OCI-LY7 (cell line): ENCODE data around the gene SMARCD1. TPM values are rescaled to one million over a fixed set of nuclear protein-coding genes. Genes with fewer than 3 reads are reported as not detected.

Experiments
- BruUV-seq: library from RNA; stranded (reverse); fragments of 400-500 nt; replicated peaks from 2 replicates; lab custom pipeline; 2021; lab: Mats Ljungman, UMichigan
- CTCF ChIA-PET: fragments of 300-600 bp; sonication (Branson Sonifier 250); formaldehyde crosslinking; loops from one replicate; lab custom pipeline; 2022; ENCODE audit warnings: antibody characterized with exemption; ENCODE audit not compliant: unreplicated experiment; lab: Charles Lee
- POLR2A ChIA-PET: fragments of 300-600 bp; sonication (Branson Sonifier 250); formaldehyde crosslinking; loops from one replicate; lab custom pipeline; 2022; ENCODE audit warnings: antibody characterized with exemption; lab: Charles Lee
- DNase-seq: peaks from one replicate; pipeline ENCODE4 v3.0.0-alpha.2; 2015; ENCODE audit warnings: low spot score
- H2AFZ ChIP-seq: fragments of 200-600 bp; sonication (generic), shearing (Covaris generic); 2 replicates; pipeline ENCODE4 v1.6.1; 2014; ENCODE audit warnings: mild to moderate bottlenecking, antibody characterized with exemption, low read length, moderate library complexity
- H3K27ac ChIP-seq: fragments of 200-600 bp; sonication (generic); 2 replicates; pipeline ENCODE4 v1.5.1; 2014; ENCODE audit warnings: mixed run types, low read depth, mild to moderate bottlenecking, moderate library complexity, low read length, inconsistent platforms; ENCODE audit not compliant: poor library complexity, severe bottlenecking
- H3K36me3 ChIP-seq: fragments of 200-600 bp; sonication (generic); 2 replicates; pipeline ENCODE4 v1.6.1; 2014; ENCODE audit warnings: mild to moderate bottlenecking, antibody characterized with exemption, low read length, moderate library complexity, mixed read lengths; ENCODE audit not compliant: insufficient read depth
- H3K4me1 ChIP-seq: fragments of 200-600 bp; sonication (generic); 2 replicates; pipeline ENCODE4 v1.5.1; 2014; ENCODE audit warnings: mild to moderate bottlenecking, low read length; ENCODE audit not compliant: insufficient read depth, poor library complexity, severe bottlenecking
- H3K4me2 ChIP-seq: fragments of 200-600 bp; sonication (generic); 2 replicates; pipeline ENCODE4 v1.6.1; 2014; ENCODE audit warnings: mild to moderate bottlenecking, low read length
- H3K4me3 ChIP-seq: fragments of 200-600 bp; sonication (generic); 2 replicates; pipeline ENCODE4 v1.5.1; 2014; ENCODE audit warnings: mild to moderate bottlenecking, low read depth, low read length; ENCODE audit not compliant: poor library complexity, severe bottlenecking
- H3K79me2 ChIP-seq: fragments of 200-600 bp; sonication (generic); 2 replicates; pipeline ENCODE4 v1.6.1; 2016; ENCODE audit warnings: low read depth, mild to moderate bottlenecking, low read length, moderate library complexity, mixed read lengths; ENCODE audit not compliant: insufficient read depth
- H3K9me2 ChIP-seq: fragments of 200-600 bp; sonication (generic); 2 replicates; pipeline ENCODE4 v1.6.1; 2016; ENCODE audit warnings: mild to moderate bottlenecking, low read length, mixed read lengths; ENCODE audit not compliant: insufficient read depth
- H3K9me3 ChIP-seq: fragments of 200-600 bp; sonication (generic); 2 replicates; pipeline ENCODE4 v1.6.1; 2014; ENCODE audit warnings: mild to moderate bottlenecking, mixed run types, low read length, mixed read lengths
- H4K20me1 ChIP-seq: fragments of 200-600 bp; sonication (generic); 2 replicates; pipeline ENCODE4 v1.6.1; 2014; ENCODE audit warnings: mild to moderate bottlenecking, antibody characterized with exemption, low read length, moderate library complexity, mixed read lengths; ENCODE audit not compliant: insufficient read depth
- EZH2phosphoT487 ChIP-seq: fragments of 200-600 bp; sonication (generic); IDR thresholded peaks from 2 replicates; pipeline ENCODE4 v1.6.1; 2018; ENCODE audit warnings: low read depth, borderline replicate concordance, mild to moderate bottlenecking, mixed run types, antibody characterized with exemption, low read length, moderate library complexity, mixed read lengths
- intact Hi-C: fragments of 100-400 bp; cut with micrococcal nuclease; formaldehyde crosslinking; loops from one replicate; pipeline ENCODE4 v1.10.0; 2022; ENCODE audit not compliant: unreplicated experiment
- total RNA-seq, 2 experiments: library from RNA; depleted of rRNA in 1 of 2; stranded (reverse); fragments of >200 nt in 1 of 2; shearing (Covaris generic) in 1 of 2; gene quantifications; 2 replicates each; pipeline ENCODE4 v1.2.3, GENCODE V29; 2014 to 2022
- TF ChIP-seq, protein P1 (sequence below): fragments of 200-600 bp; sonication (generic); conservative IDR thresholded peaks from 2 replicates; pipeline ENCODE4 v1.5.1; 2014; ENCODE audit warnings: mild to moderate bottlenecking, antibody characterized with exemption, low read length, moderate library complexity, mixed read lengths

Gene SMARCD1
- total RNA-seq, 2 experiments from 2014 or later: 92.8 to 134 TPM

DNA sequence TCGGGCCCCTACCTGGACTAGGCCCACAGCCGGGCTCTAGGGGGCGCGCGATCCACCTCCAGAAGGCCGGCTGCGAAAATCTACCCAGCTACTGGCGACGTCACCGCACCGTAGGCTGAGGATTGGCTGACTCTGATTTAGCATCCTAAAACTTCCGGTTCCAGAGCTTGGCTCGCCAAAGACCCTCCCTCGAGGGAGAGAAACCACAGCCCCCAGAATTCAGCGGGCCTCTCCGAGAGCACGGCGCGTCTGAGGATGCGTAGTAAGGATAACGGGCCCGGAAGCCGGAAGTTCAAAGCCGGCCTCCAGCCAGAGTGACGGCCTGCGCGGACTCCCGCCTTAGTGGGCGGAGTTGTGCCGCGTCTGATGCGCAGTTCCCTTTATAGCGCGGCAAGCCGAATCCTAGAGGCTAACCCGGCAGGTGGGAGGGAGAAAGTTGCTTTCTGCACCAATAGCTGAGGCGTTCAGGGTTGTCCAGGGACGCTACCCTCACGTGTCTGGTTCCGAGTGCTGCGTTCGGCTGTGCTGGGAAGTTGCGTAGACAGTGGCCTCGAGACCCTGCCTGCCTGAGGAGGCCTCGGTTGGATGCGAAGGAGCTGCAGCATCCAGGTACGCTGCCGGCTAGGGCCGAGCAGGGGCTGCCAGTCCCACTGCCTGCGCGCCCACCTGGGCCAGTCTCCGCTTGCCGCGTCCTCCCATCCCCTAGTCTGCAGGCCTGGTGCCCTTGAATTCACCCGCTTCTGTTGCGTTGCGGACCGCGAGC lies 26.7 kb downstream of the SMARCD1 start, which contains the start of gene COX14:
TSS of gene COX14 (plus strand) at position 544 of the 763 bp plus-strand sequence. CDS start 7,808 bp downstream, outside the sequence.
- intact Hi-C loops: loop anchor here (1.0 to 5.0 kb wide), 4 partner anchors 27 to 110 kb away; partner anchors contain the start of genes CERS5 and SMARCD1
- Histone ChIP-seq H3K9me2 (no peaks in the 10 kb centered on the region), H3K4me2 (peak within 1 kb of the TSS; percentile 77), H3K4me1 (peaks cover 33% of the 10 kb centered on the region), H3K9me3 (no peaks in the 10 kb centered on the region), H2AFZ (peak within 1 kb of the TSS; percentile 57), H4K20me1 (no peaks in the 10 kb centered on the region), H3K36me3 (peaks cover 15% of the 10 kb centered on the region), H3K79me2 (peaks cover 33% of the 10 kb centered on the region), H3K4me3 (peak within 1 kb of the TSS; percentile 80), H3K27ac (peak within 1 kb of the TSS; percentile 85)
- TF ChIP-seq, protein P1, sequence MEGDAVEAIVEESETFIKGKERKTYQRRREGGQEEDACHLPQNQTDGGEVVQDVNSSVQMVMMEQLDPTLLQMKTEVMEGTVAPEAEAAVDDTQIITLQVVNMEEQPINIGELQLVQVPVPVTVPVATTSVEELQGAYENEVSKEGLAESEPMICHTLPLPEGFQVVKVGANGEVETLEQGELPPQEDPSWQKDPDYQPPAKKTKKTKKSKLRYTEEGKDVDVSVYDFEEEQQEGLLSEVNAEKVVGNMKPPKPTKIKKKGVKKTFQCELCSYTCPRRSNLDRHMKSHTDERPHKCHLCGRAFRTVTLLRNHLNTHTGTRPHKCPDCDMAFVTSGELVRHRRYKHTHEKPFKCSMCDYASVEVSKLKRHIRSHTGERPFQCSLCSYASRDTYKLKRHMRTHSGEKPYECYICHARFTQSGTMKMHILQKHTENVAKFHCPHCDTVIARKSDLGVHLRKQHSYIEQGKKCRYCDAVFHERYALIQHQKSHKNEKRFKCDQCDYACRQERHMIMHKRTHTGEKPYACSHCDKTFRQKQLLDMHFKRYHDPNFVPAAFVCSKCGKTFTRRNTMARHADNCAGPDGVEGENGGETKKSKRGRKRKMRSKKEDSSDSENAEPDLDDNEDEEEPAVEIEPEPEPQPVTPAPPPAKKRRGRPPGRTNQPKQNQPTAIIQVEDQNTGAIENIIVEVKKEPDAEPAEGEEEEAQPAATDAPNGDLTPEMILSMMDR: peak; percentile 98
- no peak for TF ChIP-seq EZH2phosphoT487
- BruUV-seq: no TSS peak
- DNase-seq: peak; percentile 100
- POLR2A ChIA-PET: interaction anchor here (0.5 to 3.7 kb wide), 21 partner anchors 9 to 368 kb away, joined by 3 to 62 read pairs (median 4); partner anchors contain the start of genes CERS5 and SMARCD1
- CTCF ChIA-PET: interaction anchor here (0.6 to 3.9 kb wide), 13 partner anchors 9 to 348 kb away, joined by 3 to 35 read pairs (median 5); partner anchors contain the start of genes CERS5, GPD1 and SMARCD1

DNA sequence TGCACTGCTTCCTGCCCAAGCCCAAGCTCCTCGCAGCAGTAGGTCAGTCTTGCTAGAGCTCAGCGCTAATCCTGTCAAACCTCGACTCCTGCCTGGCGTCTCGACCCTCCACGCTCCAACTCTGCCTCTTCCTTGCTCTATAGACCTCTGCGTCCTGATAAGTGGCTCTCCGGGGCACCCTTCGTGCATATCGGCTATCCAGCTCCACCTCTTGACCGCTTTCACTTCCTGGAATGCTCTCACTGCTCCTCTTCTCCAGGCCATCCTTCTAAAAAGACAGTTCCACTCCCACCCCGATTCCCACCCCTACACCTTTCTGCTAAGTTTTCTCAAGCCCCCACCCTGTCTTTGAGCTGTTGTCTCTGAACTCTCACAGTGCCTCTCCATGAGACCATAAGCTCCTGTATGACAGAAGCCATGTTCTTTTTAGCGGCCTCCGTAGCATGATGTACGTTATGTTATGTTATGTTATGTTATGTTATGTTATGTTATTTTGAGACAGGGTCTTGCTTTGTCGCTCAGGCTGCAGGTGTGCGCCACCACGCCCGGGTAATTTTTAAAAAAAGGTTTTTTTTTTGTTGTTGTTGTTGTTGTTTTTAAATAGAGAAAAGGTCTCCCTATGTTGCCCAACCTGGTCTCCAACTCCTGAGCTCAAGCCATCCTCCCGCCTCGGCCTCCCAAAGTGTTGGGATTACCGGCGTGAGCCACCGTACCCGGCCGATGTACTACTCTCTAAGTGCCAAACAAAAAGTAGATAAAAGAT lies 27.5 kb downstream of the SMARCD1 start:
- peak overlapping the region; percentile 16; the same call in 1 of the 2 replicates for H2AFZ ChIP-seq
- peak overlapping the region; percentile 80 for H3K4me3 ChIP-seq
- DNase-seq: peak; percentile 36
- no peaks in the 10 kb centered on the region for H3K9me2 ChIP-seq
- H3K79me2 ChIP-seq: peaks cover 40% of the 10 kb centered on the region
- peaks cover 21% of the 10 kb centered on the region for H3K36me3 ChIP-seq
- CTCF ChIA-PET: interaction anchor here (0.8 to 3.9 kb wide), 7 partner anchors 9 to 42 kb away, joined by 3 to 35 read pairs (median 4); partner anchors contain the start of genes GPD1 and SMARCD1
- POLR2A ChIA-PET: interaction anchor here (0.5 to 3.7 kb wide), 19 partner anchors 11 to 914 kb away, joined by 3 to 62 read pairs (median 4); partner anchors contain the start of genes CERS5 and SMARCD1
- TF ChIP-seq, protein P1: no peak
- no peak for TF ChIP-seq EZH2phosphoT487
- H3K4me2 ChIP-seq: peak overlapping the region; percentile 64
- no peaks in the 10 kb centered on the region for H4K20me1 ChIP-seq
- peaks cover 33% of the 10 kb centered on the region for H3K4me1 ChIP-seq
- BruUV-seq: TSS peak; percentile 48
- H3K27ac ChIP-seq: peak overlapping the region; percentile 69
- H3K9me3 ChIP-seq: no peaks in the 10 kb centered on the region
- intact Hi-C loops: loop anchor here (1.0 to 5.0 kb wide), 2 partner anchors 55 to 110 kb away; partner anchors contain the start of gene CERS5
